Islet of Langerhans (tissue), 1 donor: ENCODE results near the gene STUB1.
"Not testable (repeated sequence)": the region's sequence is repeated elsewhere in the genome, so short reads cannot be mapped to it uniquely, and the experiment has no call there.

ENCODE experiments used
- FAIRE-seq: peaks from one replicate; lab custom pipeline; 2011; peaks lifted over from hg19 to GRCh38; lab: Jason Lieb, UNC

The STUB1 gene

DNA sequence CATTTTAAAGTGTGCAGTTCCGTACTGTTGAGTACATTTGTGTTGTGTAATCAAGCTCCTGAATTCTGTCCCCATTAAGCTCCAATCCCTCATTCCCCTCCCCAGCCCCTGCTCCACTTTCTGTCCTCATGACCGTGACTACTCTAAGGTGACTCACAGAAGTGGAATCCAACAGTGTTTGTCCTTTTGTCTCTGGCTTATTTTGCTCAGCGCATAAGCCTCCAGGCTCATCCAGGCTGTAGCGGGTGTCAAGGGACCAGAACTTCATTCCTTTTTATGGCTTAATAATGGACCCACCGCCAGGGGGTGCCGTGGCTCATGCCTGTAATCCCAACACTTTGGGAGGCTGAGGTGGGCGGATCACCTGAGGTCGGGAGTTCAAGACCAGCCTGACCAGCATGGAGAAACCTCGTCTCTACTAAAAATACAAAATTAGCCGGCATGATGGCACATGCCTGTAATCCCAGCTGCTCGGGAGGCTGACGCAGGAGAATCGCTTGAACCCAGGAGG lies 32.6 kb downstream of the STUB1 start:
- FAIRE-seq = not testable (repeated sequence)

DNA sequence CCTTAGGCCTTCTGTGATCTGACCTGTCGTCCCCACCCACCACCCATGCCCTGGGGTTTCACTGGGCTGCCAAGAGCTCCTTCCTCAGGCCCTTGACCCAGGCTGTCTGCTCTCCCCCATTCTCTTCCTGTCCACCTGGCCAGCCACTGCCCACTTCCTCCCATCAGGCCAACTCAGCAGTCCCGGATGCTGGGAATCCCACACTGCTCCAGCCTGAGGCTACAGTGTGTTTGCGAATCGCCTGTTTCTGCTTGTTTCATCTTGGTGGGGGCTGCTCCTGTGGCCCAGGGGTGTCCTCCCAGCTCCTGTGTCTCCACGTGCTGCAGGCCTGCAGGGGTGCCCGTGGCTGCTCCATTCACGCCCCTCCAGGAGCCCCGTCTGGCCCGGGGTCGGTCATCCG lies 33.9 kb downstream of the STUB1 start:
- FAIRE-seq = no peak

DNA sequence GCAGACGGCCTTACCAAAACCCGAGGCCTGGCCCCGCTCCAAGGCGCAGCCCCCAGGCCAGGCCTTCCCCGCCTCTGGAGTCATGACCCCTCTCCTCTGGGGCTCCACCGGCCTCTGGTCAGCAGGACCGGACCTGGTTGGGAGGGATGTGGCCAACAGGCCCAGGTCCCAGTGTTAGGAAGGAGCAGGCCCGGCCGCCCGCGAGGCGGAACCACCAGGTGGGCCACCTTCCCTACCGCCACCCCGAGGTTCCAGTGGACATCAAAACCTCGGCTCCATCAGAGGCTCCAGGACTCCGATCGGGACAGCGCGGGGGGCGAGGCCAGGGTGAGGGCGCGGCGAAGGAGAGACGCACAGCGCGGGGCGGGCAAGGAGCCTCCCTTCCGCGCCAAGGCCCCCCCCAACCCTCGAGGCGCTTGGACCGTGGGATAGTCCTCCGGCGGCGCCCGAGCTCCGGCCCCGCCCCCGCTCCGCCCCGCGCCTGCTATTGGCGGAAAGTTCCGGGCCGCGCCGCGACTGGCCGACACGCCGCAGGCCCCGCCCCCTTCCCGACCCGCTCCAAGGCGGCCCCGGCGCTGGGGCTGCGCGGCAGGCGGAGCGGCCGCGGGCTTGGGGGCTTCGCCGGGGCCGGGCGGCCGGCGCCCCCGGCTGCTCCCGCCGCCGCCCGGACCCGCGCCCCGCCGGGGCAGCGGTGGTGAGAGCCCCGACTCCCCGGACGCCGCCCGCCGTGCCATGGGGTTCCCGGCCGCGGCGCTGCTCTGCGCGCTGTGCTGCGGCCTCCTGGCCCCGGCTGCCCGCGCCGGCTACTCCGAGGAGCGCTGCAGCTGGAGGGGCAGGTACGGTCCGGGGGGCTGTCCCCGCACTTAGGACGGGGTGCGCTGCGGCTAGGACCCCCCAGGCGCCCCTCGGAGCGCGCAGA lies 34.6 kb downstream of the STUB1 start, which contains the start of gene METRN:
Gene METRN (plus strand): TSS at position 561 of the 919 bp plus-strand sequence. CDS start 172 bp downstream, at position 733.
- FAIRE-seq = no peak

DNA sequence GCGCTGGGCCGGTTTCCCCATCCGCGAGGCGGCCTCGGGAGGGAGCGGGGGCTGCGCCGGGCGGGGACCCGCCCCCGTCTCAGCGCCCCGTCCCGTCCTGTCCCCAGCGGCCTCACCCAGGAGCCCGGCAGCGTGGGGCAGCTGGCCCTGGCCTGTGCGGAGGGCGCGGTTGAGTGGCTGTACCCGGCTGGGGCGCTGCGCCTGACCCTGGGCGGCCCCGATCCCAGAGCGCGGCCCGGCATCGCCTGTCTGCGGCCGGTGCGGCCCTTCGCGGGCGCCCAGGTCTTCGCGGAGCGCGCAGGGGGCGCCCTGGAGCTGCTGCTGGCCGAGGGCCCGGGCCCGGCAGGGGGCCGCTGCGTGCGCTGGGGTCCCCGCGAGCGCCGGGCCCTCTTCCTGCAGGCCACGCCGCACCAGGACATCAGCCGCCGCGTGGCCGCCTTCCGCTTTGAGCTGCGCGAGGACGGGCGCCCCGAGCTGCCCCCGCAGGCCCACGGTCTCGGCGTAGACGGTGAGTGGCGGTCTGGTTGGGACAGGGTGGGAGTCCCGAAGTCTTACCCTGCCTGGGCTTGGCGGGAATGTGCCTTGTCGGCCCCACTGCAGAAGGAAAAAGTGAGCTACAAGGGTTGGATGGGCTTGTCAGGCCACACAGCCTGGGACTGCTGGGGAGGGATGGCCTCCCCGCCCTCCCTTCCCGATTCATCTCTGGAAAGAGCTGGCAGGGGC lies 35.4 kb downstream of the STUB1 start:
- FAIRE-seq = no peak

DNA sequence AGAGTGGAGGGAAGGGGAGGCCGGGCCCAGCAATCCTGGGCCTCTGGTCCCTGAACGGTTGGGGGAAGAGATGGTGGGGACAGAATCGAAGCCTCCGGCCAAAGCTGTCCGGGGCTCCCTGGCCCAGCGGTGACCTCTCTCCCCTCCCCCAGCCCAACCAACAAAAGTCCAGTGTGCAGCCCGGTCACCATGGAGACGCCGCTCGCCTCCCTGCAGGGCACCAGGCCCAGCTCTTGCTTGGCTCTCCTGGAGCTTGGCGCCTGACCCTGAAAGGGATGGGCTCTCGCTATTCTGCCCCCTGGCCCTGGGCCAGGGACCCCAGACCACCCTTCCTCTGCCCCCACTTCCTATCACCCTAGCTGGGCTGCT lies 36.0 kb downstream of the STUB1 start:
- no peak for FAIRE-seq

DNA sequence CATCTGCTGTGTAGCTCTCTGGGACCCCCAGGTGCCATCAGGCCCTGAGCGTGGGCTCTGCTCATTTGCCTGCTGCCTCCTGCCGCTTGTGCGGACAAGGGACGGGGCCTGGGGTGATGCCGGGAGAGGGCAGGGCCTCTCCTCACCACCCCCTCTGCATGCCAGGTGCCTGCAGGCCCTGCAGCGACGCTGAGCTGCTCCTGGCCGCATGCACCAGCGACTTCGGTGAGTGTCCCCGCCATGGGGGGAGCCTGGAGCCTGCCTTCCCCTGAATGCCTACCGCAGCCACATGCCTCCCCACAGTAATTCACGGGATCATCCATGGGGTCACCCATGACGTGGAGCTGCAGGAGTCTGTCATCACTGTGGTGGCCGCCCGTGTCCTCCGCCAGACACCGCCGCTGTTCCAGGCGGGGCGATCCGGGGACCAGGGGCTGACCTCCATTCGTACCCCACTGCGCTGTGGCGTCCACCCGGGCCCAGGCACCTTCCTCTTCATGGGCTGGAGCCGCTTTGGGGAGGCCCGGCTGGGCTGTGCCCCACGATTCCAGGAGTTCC lies 36.6 kb downstream of the STUB1 start:
- no peak for FAIRE-seq

DNA sequence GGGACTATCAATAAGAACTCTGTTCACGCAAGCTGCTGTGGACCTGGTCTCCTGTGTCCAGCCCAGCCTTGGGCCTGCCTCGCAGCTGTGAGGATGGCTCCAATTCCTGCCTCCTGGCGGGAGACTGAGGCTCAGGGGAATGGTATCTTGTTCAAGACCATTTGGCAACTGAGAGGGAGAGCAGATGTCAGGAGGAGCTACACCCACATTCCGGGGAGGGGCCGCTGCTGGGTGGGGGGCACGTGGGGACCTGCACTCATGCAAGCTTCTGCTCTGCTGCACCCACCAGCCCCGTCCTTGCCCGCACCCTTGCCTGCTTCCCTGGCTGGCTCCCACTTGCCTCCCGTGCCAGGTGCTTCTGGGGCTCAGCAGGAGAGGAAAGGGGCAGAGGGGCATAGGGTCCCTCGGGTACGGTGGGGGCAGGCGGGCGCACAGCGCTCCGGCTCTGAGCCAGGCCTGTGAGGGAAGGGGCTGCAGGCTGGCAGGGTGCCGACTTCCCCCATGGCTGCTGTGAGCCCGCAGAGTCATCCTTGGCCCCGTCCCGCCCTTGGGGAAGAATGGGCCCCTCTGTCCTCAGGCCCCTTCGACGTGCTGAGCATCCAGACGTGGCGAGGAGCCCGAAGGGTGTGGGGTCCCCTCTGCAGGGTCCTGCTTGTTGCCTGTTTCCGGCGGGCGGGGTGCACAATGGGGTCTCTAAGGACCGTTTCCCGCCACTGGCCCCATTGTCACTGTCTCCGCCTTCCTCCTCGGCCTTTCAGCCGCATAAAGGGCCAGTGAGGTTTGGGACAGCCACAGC lies 37.4 kb downstream of the STUB1 start:
- no peak for FAIRE-seq

DNA sequence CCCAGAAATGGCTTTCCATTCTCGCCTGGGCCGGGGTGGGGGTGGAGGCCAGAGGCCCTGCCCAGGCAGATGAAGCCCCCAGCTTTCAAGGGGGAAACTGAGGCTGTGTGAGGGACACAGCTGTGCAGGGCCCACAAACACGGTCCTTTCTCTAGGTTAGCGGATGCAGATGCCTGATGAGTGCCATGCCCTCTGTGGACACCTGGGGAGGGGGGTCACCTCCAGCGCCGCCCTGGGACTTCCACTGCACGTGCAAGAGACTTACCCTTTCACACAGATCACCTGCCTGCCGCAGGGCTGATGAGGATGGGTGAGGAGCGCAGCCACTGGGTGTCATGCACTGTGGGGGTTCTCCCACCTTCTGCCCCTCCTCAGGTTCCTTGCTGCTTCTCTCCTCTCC lies 38.2 kb downstream of the STUB1 start:
- no peak for FAIRE-seq

DNA sequence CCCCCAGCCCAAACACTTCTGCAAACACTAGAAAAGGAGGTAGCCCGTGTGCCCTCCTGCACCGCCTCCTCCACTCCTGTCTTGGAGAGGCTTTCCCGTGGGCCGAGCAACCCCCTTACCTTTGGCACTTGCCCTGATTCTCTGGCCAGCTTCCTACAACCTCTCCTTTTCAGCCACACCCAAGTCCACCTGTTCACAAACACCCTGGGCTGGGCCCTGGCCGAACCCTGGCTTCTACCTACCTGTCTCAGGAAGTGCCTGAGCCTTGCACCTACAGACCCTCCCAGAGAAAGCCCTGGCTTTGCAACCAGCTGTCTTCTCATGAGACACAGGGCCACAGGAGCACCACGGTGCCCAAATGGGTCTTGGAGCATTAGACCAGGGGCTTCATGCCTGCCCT lies 38.7 kb downstream of the STUB1 start:
- no peak for FAIRE-seq

DNA sequence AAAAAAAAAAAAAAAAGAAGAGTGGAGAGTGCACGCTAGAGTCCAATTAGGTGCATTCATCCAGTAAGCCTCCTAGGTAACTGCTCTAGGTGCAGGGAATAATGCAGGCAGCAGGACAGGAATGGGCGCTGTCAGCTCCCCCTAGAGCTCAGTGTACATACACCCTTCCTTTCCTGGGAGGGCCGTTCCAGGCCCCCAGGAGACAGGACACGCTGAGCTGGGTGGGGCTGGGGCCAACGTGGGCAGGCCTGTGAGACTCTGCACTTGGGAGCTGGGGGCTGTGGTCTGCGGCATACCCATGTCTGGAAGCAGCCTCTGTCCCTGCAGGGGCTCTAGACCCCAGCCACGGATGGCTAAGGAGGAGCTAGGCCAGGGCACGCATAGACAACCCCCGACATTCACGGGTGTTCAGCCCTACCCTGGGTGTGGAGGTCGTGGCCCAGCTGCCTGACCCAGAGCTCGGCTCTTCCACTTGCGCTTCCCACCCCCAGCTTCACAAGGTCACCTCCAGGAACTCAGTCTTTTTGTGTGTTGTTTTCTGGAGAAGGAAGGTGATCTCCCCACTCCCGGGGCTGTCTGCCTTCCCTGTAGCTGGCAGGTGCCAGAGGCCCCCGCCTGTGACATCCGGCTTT lies 39.7 kb downstream of the STUB1 start:
- FAIRE-seq = no peak

DNA sequence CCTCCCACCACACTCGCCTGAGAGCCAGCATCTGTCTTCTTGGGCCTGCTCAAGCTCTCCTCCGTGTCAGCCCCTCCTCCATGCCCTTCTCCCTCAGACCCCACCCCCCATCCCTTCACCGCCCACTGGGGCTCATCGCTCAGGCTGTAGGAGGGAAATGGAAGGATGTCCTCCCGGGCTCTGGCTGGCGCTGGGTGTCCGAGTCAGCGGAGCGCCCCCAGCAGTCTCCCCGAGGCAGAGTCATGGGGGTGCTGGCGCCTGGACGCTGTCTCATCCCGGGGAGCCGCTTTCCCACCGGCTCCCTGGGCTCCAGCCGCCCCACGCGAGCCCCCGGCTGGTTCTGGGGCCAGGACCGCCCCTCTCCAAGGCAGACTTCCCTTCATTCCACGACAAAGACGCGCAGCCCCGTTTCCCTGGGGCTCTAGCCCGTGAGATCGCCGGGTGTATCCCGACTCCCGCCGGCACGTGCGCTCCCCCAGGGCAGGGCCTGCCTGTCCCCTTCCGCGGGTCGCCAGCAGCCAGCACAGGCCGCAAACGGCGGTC lies 40.3 kb downstream of the STUB1 start:
- no peak for FAIRE-seq

DNA sequence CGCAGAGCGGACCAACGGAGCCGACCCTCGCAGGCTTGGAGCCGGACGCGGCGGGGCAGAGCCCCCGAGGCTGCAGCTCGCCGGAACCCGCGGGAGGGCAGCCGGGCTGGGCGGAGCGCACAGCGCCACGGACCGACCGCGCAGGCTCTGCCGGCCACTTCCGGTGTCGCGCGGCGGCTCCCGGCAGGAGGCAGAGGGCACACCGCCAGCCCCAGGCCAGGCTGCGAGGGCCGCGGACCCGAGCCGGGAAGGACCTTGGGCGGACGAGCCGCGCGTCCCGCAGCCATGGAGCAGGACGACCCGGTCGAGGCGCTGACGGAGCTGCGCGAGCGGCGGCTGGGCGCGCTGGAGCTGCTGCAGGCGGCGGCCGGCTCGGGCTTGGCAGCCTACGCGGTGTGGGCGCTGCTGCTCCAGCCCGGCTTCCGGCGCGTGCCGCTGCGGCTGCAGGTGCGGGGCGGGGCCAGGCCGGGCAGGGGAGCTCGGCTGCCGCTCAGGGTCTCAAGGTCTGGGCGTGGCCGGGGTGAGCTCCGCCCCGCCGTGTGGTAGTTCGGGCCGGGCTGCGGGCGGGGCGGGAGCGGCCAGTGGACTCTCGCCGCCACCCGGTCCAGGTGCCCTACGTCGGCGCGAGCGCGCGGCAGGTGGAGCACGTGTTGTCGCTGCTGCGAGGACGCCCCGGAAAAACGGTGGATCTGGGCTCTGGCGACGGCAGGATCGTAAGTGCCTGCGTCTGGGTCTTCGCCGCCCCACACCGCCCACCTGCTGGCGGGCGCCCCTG lies 41.0 kb downstream of the STUB1 start, which contains the start of gene ANTKMT:
Gene ANTKMT (plus strand): TSS at position 157 of the 775 bp plus-strand sequence. CDS start 129 bp downstream, at position 286.
- no peak for FAIRE-seq

DNA sequence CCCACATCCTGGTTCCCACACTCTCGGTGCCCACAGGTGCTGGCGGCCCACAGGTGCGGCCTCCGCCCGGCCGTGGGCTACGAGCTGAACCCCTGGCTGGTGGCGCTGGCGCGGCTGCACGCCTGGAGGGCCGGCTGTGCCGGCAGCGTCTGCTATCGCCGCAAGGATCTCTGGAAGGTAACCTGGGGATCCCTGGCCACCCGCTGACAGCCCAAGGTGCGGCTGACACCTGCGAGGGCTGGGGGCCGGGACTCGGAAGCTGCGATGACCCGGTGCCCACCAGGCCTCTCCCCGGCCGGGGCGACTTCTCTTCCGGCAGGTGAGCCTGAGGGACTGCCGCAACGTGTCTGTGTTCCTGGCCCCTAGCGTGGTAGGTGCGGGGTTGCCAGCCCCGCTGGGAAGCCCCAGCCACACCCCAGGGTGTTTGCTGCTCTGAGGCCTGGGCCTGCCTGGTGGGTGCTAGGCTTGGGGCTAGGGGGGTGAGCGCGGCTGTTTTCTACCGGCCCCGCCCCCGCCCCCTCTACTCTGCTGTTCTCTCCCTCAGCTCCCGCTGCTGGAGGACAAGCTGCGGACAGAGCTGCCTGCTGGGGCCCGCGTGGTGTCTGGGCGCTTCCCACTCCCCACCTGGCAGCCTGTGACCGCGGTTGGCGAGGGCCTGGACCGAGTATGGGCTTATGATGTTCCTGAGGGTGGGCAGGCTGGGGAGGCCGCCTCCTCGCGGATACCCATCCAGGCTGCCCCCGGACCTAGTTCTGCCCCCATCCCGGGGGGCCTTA lies 41.7 kb downstream of the STUB1 start:
- no peak for FAIRE-seq

DNA sequence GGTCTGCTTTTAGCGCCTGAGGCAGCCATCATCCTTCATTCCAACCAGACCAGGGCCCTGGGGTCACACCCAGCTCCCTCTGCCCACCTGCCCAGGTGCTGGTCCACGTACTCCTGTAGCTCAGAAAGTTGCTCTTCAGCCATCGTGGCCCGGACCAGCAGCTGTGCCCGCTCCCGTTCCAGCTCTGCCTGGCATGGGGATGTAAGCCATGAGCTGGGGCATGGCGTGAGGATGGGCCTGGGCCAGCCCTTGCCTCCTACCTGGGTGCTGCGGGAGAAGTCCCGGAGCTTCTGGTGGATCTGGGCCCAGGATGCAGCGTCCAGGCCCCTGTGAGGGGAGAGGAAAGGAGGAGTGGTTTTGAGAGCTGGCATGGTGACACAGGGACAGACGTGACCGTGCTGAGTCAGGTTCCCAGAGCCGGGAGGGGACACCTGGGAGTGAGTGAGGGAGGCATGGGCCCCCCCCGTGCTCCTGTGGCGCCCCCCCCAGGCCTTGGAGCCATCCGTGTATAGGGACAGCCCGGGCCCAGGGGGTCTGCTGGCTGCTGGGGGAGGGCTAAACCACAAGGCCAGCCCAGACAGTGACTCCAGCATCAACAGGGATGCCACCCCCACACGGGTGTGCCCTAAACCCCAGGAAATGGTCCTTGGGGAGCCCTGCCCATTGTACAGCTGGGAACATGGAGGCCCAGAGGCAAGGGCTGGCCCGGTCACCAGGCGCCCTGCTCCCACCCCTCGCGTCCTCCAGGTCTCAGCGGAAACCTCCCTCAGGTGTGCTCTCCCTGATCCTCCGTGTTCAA lies 42.8 kb downstream of the STUB1 start:
- FAIRE-seq = no peak

DNA sequence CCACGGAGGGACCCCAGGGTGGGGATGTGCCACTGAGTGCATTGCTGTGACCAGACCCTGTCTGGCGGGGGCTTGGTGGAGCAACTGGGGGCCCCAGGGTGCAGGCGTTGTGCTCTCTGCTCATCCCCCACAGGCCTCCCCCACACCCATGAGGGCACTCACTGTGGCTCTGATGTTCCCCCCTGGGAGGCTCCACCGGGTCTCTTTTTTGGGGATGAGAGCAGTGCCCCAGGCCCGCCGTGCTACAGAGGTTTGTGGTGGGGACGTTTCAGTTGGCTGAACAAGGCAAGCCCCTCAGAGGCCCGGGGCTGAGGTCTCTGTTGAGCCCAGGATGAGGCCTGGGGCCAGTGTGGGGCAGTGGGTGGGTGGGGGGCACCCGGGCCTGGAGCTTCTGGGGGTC lies 43.5 kb downstream of the STUB1 start:
- FAIRE-seq = no peak

DNA sequence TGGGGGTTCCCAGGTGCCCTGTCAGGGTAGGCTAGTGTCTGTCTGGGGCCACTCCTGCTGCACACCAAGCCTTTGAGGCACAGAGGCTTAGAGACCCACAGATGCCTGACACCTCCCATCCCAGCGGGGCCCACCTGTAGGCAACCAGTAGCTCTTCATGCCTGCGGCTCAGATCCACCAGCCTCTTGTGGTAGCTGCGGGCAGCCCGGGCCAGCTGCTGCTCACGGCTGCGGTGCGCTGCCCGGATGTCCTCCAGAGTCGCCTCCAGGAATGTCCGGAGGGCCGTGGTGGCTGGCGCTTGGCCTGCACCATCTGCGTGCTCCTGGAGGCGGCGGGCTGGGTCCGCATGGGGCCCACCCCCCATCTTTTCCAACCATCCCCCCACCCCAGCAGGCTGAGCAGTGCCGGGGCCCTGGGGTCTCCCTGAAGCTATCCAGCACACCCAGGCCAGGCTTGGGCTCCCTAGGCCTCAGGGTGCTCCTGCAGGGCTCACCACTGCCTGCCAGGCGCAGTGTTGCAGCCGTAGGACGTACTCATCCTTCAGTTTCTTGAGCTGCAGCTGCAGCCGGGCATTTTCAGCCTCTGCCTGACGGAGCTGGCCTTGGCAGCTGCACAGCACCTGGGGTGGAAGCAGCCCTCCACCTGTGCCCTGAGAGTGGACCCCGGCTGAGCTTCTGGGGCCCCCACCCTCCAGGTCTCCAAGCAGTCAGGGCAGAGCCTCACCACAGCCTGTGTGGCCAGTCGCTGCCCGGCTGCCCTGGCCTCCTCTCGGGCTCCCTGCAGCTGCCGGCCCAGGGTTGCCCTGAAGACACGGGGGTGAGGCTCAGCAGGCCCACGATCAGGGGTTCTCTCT lies 44.2 kb downstream of the STUB1 start:
- no peak for FAIRE-seq

DNA sequence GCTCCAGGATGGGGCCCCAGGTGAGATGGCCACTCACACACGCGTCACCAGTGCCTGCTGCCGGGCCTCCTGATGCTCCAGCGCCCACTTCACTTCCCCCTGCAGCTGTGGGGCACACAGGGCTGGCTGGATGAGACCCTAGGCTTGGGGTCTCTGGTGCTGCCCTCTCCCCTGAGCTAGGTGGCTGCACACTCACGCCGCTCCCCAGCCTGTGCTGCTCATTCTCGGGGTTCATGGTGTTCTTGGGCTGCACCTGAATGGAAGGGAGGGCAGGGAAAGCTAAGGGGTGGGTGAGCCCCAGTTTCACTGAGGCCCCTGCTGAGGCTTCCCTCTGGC lies 44.8 kb downstream of the STUB1 start:
- no peak for FAIRE-seq
